Islet precursor cell (in vitro differentiated cells): ENCODE measurements around the gene GRPR.
A peak's percentile ranks its signal among the peaks of the same experiment; 100 is the strongest.

Experiments used
- DNase-seq: peaks from one replicate; pipeline ENCODE4 v3.0.0-alpha.2; 2018

Gene GRPR

GRCh38 chrX:16123222-16123786, at the start of gene GRPR:
Gene GRPR, plus strand, starts transcription at chrX:16123565. Its CDS starts 389 bp downstream, at chrX:16123954.
- peak; percentile 96 for DNase-seq

GRCh38 chrX:16075087-16075486, 48.3 kb upstream of the GRPR start:
- DNase-seq, result no peak

- no peak for DNase-seq
These were observed 46.5 kb upstream of the GRPR start for GRCh38 chrX:16076834-16077233.

- DNase-seq, result no peak
These were observed 45.6 kb upstream of the GRPR start for GRCh38 chrX:16077811-16078210.

- no peak for DNase-seq
These were observed 42.0 kb upstream of the GRPR start for GRCh38 chrX:16081357-16081756.

- no peak for DNase-seq
These were observed 40.8 kb upstream of the GRPR start for GRCh38 chrX:16082470-16083085.

- no peak for DNase-seq
These were observed 36.3 kb upstream of the GRPR start for GRCh38 chrX:16087076-16087475.

GRCh38 chrX:16089086-16089485, 34.3 kb upstream of the GRPR start:
- no peak for DNase-seq

- no peak for DNase-seq
These were observed 27.2 kb upstream of the GRPR start for GRCh38 chrX:16096141-16096540.

GRCh38 chrX:16100673-16101072, 22.7 kb upstream of the GRPR start:
- DNase-seq, result peak; percentile 63

GRCh38 chrX:16101581-16101980, 21.8 kb upstream of the GRPR start:
- DNase-seq, result no peak

GRCh38 chrX:16103625-16104024, 19.7 kb upstream of the GRPR start:
- DNase-seq, result no peak

GRCh38 chrX:16112428-16112827, 10.9 kb upstream of the GRPR start:
- no peak for DNase-seq

- no peak for DNase-seq
These were observed 9.3 kb upstream of the GRPR start for GRCh38 chrX:16113978-16114565.

- no peak for DNase-seq
These were observed 8.8 kb upstream of the GRPR start for GRCh38 chrX:16114611-16115010.

- no peak for DNase-seq
These were observed 3.8 kb upstream of the GRPR start for GRCh38 chrX:16119353-16120220.

- no peak for DNase-seq
These were observed 2.9 kb upstream of the GRPR start for GRCh38 chrX:16120431-16120830.

GRCh38 chrX:16124201-16124600, 836 bp downstream of the GRPR start:
- no peak for DNase-seq

- DNase-seq, result no peak
These were observed 2.3 kb downstream of the GRPR start for GRCh38 chrX:16125520-16126149.

GRCh38 chrX:16130707-16131106, 7.3 kb downstream of the GRPR start:
- no peak for DNase-seq

GRCh38 chrX:16134936-16135335, 11.6 kb downstream of the GRPR start:
- peak; percentile 83 for DNase-seq

GRCh38 chrX:16136080-16136479, 12.7 kb downstream of the GRPR start:
- no peak for DNase-seq

- no peak for DNase-seq
These were observed 14.2 kb downstream of the GRPR start for GRCh38 chrX:16137416-16138107.
